ENCODE results near the gene PANX1.

The PANX1 gene

GRCh38 chr11:94185416-94186084, 56.9 kb downstream of the PANX1 start:
- peak; percentile 98 for DNase-seq (ENCODE audit: low read depth)
- no peak for TF ChIP-seq CTCF (conservative IDR thresholded peaks at IDR 0.05; ENCODE audit: low read length)

GRCh38 chr11:94186342-94187203, 57.9 kb downstream of the PANX1 start:
- TF ChIP-seq CTCF (conservative IDR thresholded peaks at IDR 0.05; ENCODE audit: low read length): no peak
- H3K4me3 ChIP-seq (ENCODE audit: low read length): no peak overlapping the region
- DNase-seq (ENCODE audit: low read depth): peak; percentile 30

More at GRCh38 chr11:94185416-94186084, 56.9 kb downstream of the PANX1 start:
- H3K4me3 ChIP-seq (ENCODE audit: low read length): no peak overlapping the region

DNA sequence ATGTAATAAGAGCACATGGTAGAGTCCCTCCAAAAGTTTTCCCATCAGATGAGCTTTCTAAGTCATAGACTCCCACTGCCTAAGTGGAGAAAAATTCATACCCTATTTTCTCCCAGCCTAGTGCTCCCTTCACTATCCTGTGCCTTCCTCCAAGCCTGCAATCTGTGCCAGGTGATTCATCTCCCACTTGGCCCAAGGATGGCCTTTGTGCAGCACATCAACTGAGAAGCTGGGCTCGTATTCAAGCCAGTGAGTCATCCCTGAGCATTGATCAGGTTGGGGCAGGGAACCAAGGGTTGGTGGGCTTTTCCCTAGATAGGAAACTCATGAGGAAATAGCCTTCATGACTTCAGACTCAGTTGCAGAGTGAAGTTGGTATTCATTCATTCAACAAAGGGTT, 64.6 kb downstream of the PANX1 start:
- TF ChIP-seq CTCF (conservative IDR thresholded peaks at IDR 0.05; ENCODE audit: low read length): no peak
- H3K4me3 ChIP-seq (ENCODE audit: low read length): no peak overlapping the region
- peak; percentile 65 for DNase-seq (ENCODE audit: low read depth)

DNA sequence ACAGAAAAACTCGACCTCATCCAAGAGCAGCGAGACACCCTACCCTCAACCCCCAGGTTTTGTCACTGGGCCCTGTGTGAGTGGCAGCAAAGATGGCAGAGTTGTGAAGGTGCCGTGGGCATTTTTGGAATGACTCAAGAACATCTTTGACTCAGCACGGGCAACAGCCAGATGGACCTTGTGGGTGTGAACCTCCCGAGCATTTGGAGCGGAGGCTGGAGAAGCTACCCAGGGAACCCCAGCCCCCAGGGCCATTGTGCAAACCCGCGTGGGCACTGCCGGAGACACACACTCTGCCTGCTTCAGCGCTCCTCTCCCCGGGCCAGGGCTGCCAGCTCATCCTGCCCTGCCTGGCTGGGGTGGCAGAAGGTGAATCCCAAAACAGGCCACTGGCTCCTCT, 66.1 kb downstream of the PANX1 start:
- no peak overlapping the region for H3K4me3 ChIP-seq (ENCODE audit: low read length)
- no peak for TF ChIP-seq CTCF (conservative IDR thresholded peaks at IDR 0.05; ENCODE audit: low read length)
- no peak for DNase-seq (ENCODE audit: low read depth)

GRCh38 chr11:94196363-94196762, 67.7 kb downstream of the PANX1 start:
- TF ChIP-seq CTCF (conservative IDR thresholded peaks at IDR 0.05; ENCODE audit: low read length): no peak
- no peak overlapping the region for H3K4me3 ChIP-seq (ENCODE audit: low read length)
- DNase-seq (ENCODE audit: low read depth): peak; percentile 62

GRCh38 chr11:94198718-94199117, 70.1 kb downstream of the PANX1 start:
- DNase-seq (ENCODE audit: low read depth): no peak
- TF ChIP-seq CTCF (conservative IDR thresholded peaks at IDR 0.05; ENCODE audit: low read length): no peak
- no peak overlapping the region for H3K4me3 ChIP-seq (ENCODE audit: low read length)
